ENCODE results near the gene ZFX. TPM values are rescaled to one million over a fixed set of nuclear protein-coding genes. Genes with fewer than 3 reads are reported as not detected.

The ZFX gene
- total and polyA plus RNA-seq, 2 donors (not counting 1 experiment from before 2014, with no cell fraction given) = 31.2 to 61.9 TPM

DNA sequence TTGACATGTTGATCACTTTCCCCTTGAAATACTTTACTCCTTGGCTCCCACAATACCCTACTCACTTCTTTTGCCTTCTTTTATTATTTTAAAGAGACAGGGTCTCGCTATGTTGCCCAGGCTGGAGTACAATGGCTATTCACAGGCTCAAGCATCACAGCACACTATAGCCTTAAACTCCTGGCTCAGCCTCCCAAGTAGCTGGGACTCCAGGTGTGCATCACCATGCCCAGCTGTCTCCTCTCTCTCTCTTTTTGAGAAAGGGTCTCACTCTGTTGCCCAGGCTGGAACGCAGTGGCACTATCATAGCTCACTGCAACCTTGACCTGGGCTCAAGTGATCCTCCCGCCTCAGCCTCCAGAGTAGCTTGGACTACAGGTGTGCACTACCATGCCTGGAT lies 112.8 kb downstream of the ZFX start:
- Histone ChIP-seq H3K4me1 (ENCODE audit: control insufficient read depth, extremely low read depth, insufficient read depth, low read length) (no peaks in the 10 kb centered on the region), H3K4me3 (replicated peaks in 1 of 4; ENCODE audit: control extremely low read depth in 1 of 4, insufficient read depth in 1 of 4, low read depth in 3 of 4, low read length in 4 of 4) (no peak overlapping the region), H3K9me3 (ENCODE audit: control insufficient read depth, insufficient read depth, low read depth, low read length) (no peaks in the 10 kb centered on the region), H4K20me1 (ENCODE audit: control insufficient read depth, extremely low read depth, insufficient read depth, low read length) (no peaks in the 10 kb centered on the region), H3K79me2 (ENCODE audit: control insufficient read depth, insufficient read depth, low read length) (no peaks in the 10 kb centered on the region), H3K36me3 (ENCODE audit: control insufficient read depth, insufficient read depth, low read length) (no peaks in the 10 kb centered on the region), H3K27ac (ENCODE audit: insufficient read depth, low read length) (no peak overlapping the region), H3K9ac (ENCODE audit: insufficient read depth, low read length) (no peak overlapping the region), H3K4me2 (ENCODE audit: extremely low read depth, insufficient read depth, low read length) (no peak overlapping the region), H2AFZ (ENCODE audit: low read length) (no peak overlapping the region), H3K27me3 (ENCODE audit: control insufficient read depth, insufficient read depth, low read length) (no peaks in the 10 kb centered on the region)
- TF ChIP-seq, protein P1, sequence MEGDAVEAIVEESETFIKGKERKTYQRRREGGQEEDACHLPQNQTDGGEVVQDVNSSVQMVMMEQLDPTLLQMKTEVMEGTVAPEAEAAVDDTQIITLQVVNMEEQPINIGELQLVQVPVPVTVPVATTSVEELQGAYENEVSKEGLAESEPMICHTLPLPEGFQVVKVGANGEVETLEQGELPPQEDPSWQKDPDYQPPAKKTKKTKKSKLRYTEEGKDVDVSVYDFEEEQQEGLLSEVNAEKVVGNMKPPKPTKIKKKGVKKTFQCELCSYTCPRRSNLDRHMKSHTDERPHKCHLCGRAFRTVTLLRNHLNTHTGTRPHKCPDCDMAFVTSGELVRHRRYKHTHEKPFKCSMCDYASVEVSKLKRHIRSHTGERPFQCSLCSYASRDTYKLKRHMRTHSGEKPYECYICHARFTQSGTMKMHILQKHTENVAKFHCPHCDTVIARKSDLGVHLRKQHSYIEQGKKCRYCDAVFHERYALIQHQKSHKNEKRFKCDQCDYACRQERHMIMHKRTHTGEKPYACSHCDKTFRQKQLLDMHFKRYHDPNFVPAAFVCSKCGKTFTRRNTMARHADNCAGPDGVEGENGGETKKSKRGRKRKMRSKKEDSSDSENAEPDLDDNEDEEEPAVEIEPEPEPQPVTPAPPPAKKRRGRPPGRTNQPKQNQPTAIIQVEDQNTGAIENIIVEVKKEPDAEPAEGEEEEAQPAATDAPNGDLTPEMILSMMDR (conservative IDR thresholded peaks at IDR 0.05 in 1 of 2, IDR thresholded peaks at IDR 0.05 in 1 of 2; ENCODE audit: low read depth in 1 of 2, low read length in 2 of 2) = no peak
- no peak for TF ChIP-seq EZH2 (IDR thresholded peaks at IDR 0.05; ENCODE audit: low read length, missing control alignments)
- no peak for DNase-seq (ENCODE audit: low read depth in 2 of 2)

DNA sequence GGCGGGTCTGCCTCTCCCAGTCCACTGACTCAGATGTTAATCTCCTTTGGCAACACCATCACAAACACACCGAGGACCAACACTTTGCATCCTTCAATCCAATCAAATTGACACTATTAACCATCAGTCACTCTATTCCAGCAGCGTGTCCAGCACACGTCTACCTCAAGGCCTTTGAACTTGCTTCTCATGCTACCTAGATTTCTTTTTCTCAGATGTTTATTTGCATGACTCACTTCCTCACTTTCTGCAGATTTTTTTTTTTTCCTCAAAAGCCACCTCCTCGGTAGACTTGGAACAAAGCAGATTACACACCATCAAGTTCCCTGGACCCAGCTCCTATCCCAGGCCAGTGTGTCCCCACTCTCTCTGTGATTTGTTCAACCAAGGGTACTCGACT lies 114.9 kb downstream of the ZFX start:
- Histone ChIP-seq H3K4me2 (ENCODE audit: extremely low read depth, insufficient read depth, low read length) (no peak overlapping the region), H3K4me3 (replicated peaks in 1 of 4; ENCODE audit: control extremely low read depth in 1 of 4, insufficient read depth in 1 of 4, low read depth in 3 of 4, low read length in 4 of 4) (no peak overlapping the region), H4K20me1 (ENCODE audit: control insufficient read depth, extremely low read depth, insufficient read depth, low read length) (no peaks in the 10 kb centered on the region), H3K36me3 (ENCODE audit: control insufficient read depth, insufficient read depth, low read length) (no peaks in the 10 kb centered on the region), H3K9ac (ENCODE audit: insufficient read depth, low read length) (no peak overlapping the region), H3K27me3 (ENCODE audit: control insufficient read depth, insufficient read depth, low read length) (no peaks in the 10 kb centered on the region), H2AFZ (ENCODE audit: low read length) (no peak overlapping the region), H3K79me2 (ENCODE audit: control insufficient read depth, insufficient read depth, low read length) (no peaks in the 10 kb centered on the region), H3K27ac (ENCODE audit: insufficient read depth, low read length) (no peak overlapping the region), H3K9me3 (ENCODE audit: control insufficient read depth, insufficient read depth, low read depth, low read length) (no peaks in the 10 kb centered on the region), H3K4me1 (ENCODE audit: control insufficient read depth, extremely low read depth, insufficient read depth, low read length) (no peaks in the 10 kb centered on the region)
- DNase-seq (ENCODE audit: low read depth in 2 of 2) = peak in 1 of 2 donors; percentile 22
- TF ChIP-seq EZH2 (IDR thresholded peaks at IDR 0.05; ENCODE audit: low read length, missing control alignments) = no peak
- TF ChIP-seq, protein P1 (conservative IDR thresholded peaks at IDR 0.05 in 1 of 2, IDR thresholded peaks at IDR 0.05 in 1 of 2; ENCODE audit: low read depth in 1 of 2, low read length in 2 of 2) = no peak

Other genes starting within 250 kb of the ZFX start
- 6.2 and 8.1 TPM in 2 replicates for gene APOO, start 241.8 kb upstream of the ZFX start, total RNA-seq
- gene APOO, start 241.8 kb upstream of the ZFX start, polyA plus RNA-seq = 16.5 and 17.0 TPM in 2 replicates
- not detected in 2 replicates for gene CXorf58, start 241.7 kb upstream of the ZFX start, total RNA-seq
- not detected in 2 replicates for gene CXorf58, start 241.7 kb upstream of the ZFX start, polyA plus RNA-seq
- 5.6 and 6.2 TPM in 2 replicates for gene KLHL15, start 122.5 kb upstream of the ZFX start, total RNA-seq
- 3.7 and 4.0 TPM in 2 replicates for gene KLHL15, start 122.5 kb upstream of the ZFX start, polyA plus RNA-seq
- 275 and 345 TPM in 2 replicates for gene EIF2S3, start 94.8 kb upstream of the ZFX start, total RNA-seq
- 81.2 and 89.2 TPM in 2 replicates for gene EIF2S3, start 94.8 kb upstream of the ZFX start, polyA plus RNA-seq
- not detected in 2 replicates for gene SUPT20HL2, start 164.3 kb downstream of the ZFX start, total RNA-seq
- not detected in 2 replicates for gene SUPT20HL2, start 164.3 kb downstream of the ZFX start, polyA plus RNA-seq
- not detected in 2 replicates for gene SUPT20HL1, start 210.9 kb downstream of the ZFX start, total RNA-seq
- gene SUPT20HL1, start 210.9 kb downstream of the ZFX start, polyA plus RNA-seq = not detected in 2 replicates